ENCODE data around the gene GNG3. TPM values are rescaled to one million over a fixed set of nuclear protein-coding genes. Genes with fewer than 3 reads are reported as not detected.
"Not testable (repeated sequence)": the region's sequence is repeated elsewhere in the genome, so short reads cannot be mapped to it uniquely, and the experiment has no call there.

GNG3 gene
- total RNA-seq, 4 donors from 2014 or later = not detected

DNA sequence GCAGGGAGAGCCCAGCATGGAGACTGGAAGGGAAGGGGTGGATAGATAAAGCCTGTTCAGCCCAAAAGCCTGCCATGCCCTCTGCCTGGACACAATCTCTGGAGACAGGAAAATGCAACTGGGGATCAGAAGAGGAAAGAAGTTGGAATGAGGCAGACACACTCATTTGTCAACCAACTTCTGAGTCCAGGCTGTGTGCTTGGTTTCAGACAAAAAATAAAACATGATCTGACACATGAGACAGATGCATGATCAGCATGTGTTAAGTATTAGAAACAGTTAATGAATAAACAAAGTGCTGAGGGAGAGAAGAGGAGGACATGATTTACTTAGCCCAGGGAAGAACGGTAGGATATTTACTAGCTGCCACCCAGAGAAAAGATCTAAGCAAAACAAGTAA lies 19.0 kb upstream of the GNG3 start:
- DNase-seq (ENCODE audit: low spot score) (no peak), ATAC-seq (ENCODE audit: low FRiP score) (no peak)
- TF ChIP-seq, protein P1, sequence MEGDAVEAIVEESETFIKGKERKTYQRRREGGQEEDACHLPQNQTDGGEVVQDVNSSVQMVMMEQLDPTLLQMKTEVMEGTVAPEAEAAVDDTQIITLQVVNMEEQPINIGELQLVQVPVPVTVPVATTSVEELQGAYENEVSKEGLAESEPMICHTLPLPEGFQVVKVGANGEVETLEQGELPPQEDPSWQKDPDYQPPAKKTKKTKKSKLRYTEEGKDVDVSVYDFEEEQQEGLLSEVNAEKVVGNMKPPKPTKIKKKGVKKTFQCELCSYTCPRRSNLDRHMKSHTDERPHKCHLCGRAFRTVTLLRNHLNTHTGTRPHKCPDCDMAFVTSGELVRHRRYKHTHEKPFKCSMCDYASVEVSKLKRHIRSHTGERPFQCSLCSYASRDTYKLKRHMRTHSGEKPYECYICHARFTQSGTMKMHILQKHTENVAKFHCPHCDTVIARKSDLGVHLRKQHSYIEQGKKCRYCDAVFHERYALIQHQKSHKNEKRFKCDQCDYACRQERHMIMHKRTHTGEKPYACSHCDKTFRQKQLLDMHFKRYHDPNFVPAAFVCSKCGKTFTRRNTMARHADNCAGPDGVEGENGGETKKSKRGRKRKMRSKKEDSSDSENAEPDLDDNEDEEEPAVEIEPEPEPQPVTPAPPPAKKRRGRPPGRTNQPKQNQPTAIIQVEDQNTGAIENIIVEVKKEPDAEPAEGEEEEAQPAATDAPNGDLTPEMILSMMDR (IDR thresholded peaks at IDR 0.05) = no peak

DNA sequence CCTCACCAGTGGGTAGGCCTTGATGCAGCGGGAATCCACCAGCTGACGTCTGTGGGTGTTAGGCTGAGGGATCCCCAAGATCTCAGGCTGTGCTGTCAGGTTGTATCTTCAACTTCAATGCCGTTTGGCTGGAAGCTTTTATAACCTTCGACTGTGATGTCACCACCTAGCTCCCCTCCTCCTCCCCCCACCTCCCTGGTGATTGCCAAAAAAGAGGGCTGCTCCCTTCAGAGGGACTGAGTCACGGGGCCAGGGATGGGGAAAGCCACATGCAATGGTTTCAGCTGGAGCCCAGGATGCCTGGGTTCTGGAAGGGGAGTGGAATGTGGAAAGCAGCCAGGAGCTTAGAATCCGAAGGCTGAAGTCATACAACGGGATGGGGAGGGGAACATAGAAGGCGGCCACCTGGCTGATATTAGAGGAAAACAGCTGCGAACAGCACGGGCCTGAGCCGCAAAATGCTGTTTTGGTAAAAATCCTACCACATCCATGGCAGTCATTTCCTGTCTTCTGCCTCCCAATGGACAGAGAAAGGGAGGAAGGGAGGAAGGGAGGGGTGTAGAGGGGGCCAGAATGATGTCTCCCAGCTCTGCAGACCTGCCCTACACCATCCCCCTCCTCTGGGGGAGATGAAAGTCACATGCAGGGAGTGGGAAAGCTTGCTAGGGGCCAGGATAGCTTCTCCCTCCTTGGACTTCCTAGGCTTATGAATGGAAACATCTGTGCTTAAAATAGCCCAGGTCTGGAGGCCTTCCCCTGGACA lies 17.9 kb upstream of the GNG3 start, which contains the start of gene LRRN4CL:
Gene LRRN4CL, minus strand, starts transcription at position 110 of the 763 bp plus-strand sequence. CDS start 1,022 bp downstream, outside the sequence.
- ATAC-seq (ENCODE audit: low FRiP score) (peak; percentile 87), DNase-seq (ENCODE audit: low spot score) (peak; percentile 59)
- TF ChIP-seq, protein P1 (IDR thresholded peaks at IDR 0.05) = no peak

DNA sequence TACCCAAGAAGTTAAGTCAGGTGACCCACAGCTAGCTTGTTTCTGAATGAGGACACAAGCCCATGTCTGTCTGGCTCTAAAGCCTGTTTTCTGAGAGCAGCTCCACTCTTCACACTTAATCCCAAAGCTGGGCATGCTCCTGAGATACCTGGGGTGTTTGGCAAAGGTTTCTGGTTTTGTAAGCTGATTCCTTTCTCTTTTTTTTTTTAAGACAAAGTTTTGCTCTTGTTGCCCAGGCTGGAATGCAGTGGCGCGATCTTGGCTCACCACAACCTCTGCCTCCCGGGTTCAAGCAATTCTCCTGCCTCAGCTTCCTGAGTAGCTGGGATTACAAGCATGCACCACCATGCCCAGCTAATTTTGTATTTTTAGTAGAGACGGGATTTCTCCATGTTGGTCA lies 13.9 kb upstream of the GNG3 start:
- not testable (repeated sequence) for ATAC-seq (ENCODE audit: low FRiP score); DNase-seq (ENCODE audit: low spot score)

DNA sequence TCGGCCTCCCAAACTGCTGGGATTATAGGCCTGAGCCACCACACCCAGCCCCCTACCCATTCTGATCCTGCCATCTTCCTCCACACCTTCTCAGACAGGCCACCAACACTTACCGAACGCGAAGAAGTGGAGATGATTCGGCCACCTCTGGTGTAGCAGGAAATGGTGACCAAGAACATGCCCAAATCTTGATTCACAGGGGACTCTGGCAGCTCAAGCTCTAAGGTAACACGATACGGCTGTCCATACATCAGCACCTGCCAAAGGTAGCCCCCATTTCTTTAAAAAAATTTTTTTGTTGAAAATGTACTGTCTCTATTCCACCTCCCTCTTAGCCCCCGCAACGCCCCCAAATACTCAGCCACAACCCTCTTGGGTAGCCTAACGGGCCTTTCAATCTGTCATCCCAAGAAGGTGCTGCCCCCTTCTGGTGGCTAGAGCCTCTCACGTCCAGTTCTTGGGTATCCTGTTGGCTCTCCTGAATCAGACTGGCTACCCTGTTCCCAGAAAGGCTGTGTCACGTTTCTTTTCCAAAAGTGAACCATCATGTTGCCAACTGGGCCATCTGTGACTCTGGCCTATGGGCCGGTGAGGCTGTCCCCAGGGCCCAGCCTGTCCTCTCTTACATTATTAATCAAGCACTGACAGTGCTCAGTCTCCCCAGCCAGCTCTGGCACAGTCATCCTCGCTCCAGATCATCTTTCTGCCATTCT lies 12.9 kb upstream of the GNG3 start:
- ATAC-seq (ENCODE audit: low FRiP score) (peak; percentile 90), DNase-seq (ENCODE audit: low spot score) (peak; percentile 74)
- TF ChIP-seq, protein P1 (IDR thresholded peaks at IDR 0.05) = peak in 1 of 3 donors; percentile 52

DNA sequence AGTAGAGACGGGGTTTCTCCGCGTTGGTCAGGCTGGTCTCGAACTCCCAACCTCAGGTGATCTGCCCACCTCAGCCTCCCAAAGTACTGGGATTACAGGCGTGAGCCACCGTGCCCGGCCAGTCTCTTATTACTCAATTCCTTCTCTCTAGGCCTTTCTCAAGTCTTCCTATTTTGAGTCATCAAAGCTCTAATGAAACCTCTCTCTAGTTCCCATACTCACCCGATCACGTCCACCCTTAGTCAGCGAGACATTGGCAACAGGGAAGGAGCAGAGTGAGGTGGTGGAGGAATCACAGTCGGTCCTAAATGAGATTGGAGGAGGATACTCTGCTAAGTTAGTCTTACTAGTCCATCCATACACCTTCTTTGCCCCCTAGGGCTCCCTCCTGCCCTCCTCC lies 5.2 kb upstream of the GNG3 start:
- TF ChIP-seq, protein P1 (IDR thresholded peaks at IDR 0.05) = no peak
- DNase-seq (ENCODE audit: low spot score) = no peak
- ATAC-seq (ENCODE audit: low FRiP score) = no peak

DNA sequence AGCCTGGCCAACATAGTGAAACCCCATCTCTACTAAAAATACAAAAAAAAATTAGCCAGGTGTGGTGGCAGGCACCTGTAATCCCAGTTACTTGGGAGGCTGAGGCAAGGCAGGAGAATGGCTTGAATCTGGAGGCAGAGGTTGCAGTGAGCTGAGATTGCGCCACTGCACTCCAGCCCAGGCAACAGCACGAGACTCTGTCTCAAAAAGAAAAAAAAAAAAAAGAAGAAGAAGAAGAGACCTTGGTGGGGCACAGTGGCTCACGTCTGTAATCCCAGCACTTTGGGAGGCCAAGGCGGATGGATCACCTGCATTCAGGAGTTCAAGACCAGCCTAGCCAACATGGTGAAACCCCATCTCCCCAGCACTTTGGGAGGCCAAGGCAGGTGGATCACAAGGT lies 3.6 kb upstream of the GNG3 start:
- not testable (repeated sequence) for DNase-seq (ENCODE audit: low spot score); ATAC-seq (ENCODE audit: low FRiP score)

DNA sequence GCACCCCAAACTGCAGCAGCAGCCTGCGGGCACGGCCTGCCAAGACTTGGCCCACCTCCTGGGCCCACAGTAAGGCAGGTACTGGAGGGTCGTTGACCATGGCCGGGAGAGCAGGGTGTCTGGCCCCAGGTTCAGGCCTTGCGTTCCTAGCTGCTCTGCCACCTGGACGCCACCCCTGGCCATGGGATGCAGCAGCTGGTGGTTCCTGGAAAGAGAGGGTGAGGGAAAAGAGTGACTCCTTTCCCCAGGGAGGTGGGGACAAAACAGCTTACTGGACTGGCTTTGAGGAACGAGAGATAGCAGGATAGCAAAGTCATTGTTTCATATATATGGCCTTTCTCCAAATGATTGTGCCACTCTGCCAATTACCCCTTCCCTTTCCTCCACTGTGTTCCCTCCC lies 2.1 kb upstream of the GNG3 start:
- TF ChIP-seq, protein P1 (IDR thresholded peaks at IDR 0.05) = no peak
- no peak for ATAC-seq (ENCODE audit: low FRiP score)
- no peak for DNase-seq (ENCODE audit: low spot score)

Data from omental fat pad (tissue), 4 donors.